K562 (cell line): ENCODE measurements around the gene CDC42EP5. TPM values are rescaled to one million over a fixed set of nuclear protein-coding genes. Genes with fewer than 3 reads are reported as not detected.
A peak's percentile ranks its signal among the peaks of the same experiment; 100 is the strongest.

ENCODE experiments used
- ATAC-seq: fragments of 200-7000 bp; cut with Tn5 transposase; 3 replicates; pipeline ENCODE4 v1.9.1; 2020; ENCODE audit warnings: moderate library complexity
- BruUV-seq: library from RNA; stranded (reverse); fragments of 400-500 nt; replicated peaks from 2 replicates; lab custom pipeline; 2021; lab: Mats Ljungman, UMichigan
- CTCF ChIA-PET: fragments of 300-600 bp; formaldehyde crosslinking; extraction: SDS; loops from one replicate; lab custom pipeline; 2021; ENCODE audit warnings: low intra/inter-chr PET ratio; lab: Yijun Ruan, JAX
- POLR2A ChIA-PET: fragments of 300-600, 350-650 bp; sonication (Branson Sonifier 250); formaldehyde crosslinking; extraction: SDS; loops from one replicate; lab custom pipeline; 2021; ENCODE audit warnings: antibody characterized with exemption, inconsistent platforms; lab: Yijun Ruan, JAX
- DNase-seq, 4 experiments: peaks; one replicate each; pipeline versions ENCODE4 v3.0.0 to v3.0.0-alpha.2; 2011 to 2018; ENCODE audit warnings: low spot score in 3 of 4, mixed read lengths in 3 of 4; ENCODE audit errors: extremely low read depth in 1 of 4
- FAIRE-seq: peaks from 2 replicates; lab custom pipeline; 2011; peaks lifted over from hg19 to GRCh38; lab: Jason Lieb, UNC
- H2AFZ ChIP-seq: 2 replicates; pipeline ENCODE4 v1.6.0; 2011; ENCODE audit warnings: low read depth, low read length, control low read depth, inconsistent platforms
- H3K27ac ChIP-seq: fragments of 200-600 bp; 3 replicates; pipeline ENCODE4 v1.8.0; 2011; ENCODE audit warnings: low read depth, mild to moderate bottlenecking, control low read depth, inconsistent platforms, low read length, moderate library complexity, mixed read lengths; ENCODE audit errors: extremely low read depth
- H3K27me3 ChIP-seq, 2 experiments: fragments of 300-600 bp in 1 of 2; 2 replicates in 1 of 2; 3 replicates in 1 of 2; pipeline versions ENCODE4 v1.6.0 to v1.8.0; 2011; ENCODE audit warnings: inconsistent platforms in 2 of 2, low read length in 2 of 2, mild to moderate bottlenecking in 1 of 2, mixed read lengths in 1 of 2, moderate library complexity in 1 of 2; ENCODE audit not compliant: control insufficient read depth in 2 of 2, insufficient read depth in 2 of 2
- H3K36me3 ChIP-seq: fragments of 300-600 bp; 3 replicates; pipeline ENCODE4 v1.8.0; 2011; ENCODE audit warnings: mild to moderate bottlenecking, low read length, inconsistent platforms; ENCODE audit not compliant: control insufficient read depth, insufficient read depth
- H3K4me1 ChIP-seq, 2 experiments: fragments of 200-600 bp in 1 of 2; replicated peaks in 1 of 2; 2 replicates in 1 of 2; 3 replicates in 1 of 2; pipeline versions ENCODE4 v1.5.1 to v1.8.0; 2011; ENCODE audit warnings: inconsistent platforms in 2 of 2, low read length in 2 of 2, mild to moderate bottlenecking in 1 of 2, mixed read lengths in 1 of 2, moderate library complexity in 1 of 2; ENCODE audit not compliant: control insufficient read depth in 2 of 2, insufficient read depth in 2 of 2
- H3K4me2 ChIP-seq: 2 replicates; pipeline ENCODE4 v1.6.1; 2011; ENCODE audit warnings: low read length, control low read depth, inconsistent platforms, mixed read lengths; ENCODE audit not compliant: insufficient read depth
- H3K4me3 ChIP-seq: fragments of 200-600 bp; sonication (generic), shearing (Covaris generic); 2 replicates; pipeline ENCODE4 v1.5.1; 2016; ENCODE audit warnings: control low read depth, inconsistent platforms
- H3K79me2 ChIP-seq: fragments of 200-600 bp; 3 replicates; pipeline ENCODE4 v1.8.0; 2011; ENCODE audit warnings: low read length, inconsistent platforms; ENCODE audit not compliant: control insufficient read depth, insufficient read depth
- H3K9ac ChIP-seq, 2 experiments: 2 replicates each; pipeline versions ENCODE4 v1.6.0 to v1.6.1; 2011; ENCODE audit warnings: low read depth in 2 of 2, low read length in 2 of 2, control low read depth in 1 of 2, inconsistent platforms in 1 of 2, mild to moderate bottlenecking in 1 of 2, mixed read lengths in 1 of 2; ENCODE audit not compliant: insufficient read depth in 1 of 2
- H3K9me1 ChIP-seq: one replicate; pipeline ENCODE4 v1.6.0; 2011; ENCODE audit warnings: inconsistent platforms, mild to moderate bottlenecking, low read length, moderate library complexity; ENCODE audit not compliant: control insufficient read depth, insufficient read depth
- H3K9me3 ChIP-seq: replicated peaks from 2 replicates; pipeline ENCODE4 v1.5.1; 2011; ENCODE audit warnings: low read depth, low read length, inconsistent platforms; ENCODE audit not compliant: control insufficient read depth, insufficient read depth
- H4K20me1 ChIP-seq: replicated peaks from 2 replicates; pipeline ENCODE4 v1.6.1; 2011; ENCODE audit warnings: low read length, inconsistent platforms, mixed read lengths; ENCODE audit not compliant: control insufficient read depth, insufficient read depth
- CBFB ChIP-seq: sonication (generic); formaldehyde crosslinking; IDR thresholded peaks from 2 replicates; pipeline ENCODE4 v1.4.0; 2020; ENCODE audit warnings: mild to moderate bottlenecking, missing genetic modification reagents
- GTF2E2 ChIP-seq: fragments of 200-800 bp; sonication (Bioruptor generic); IDR thresholded peaks from 2 replicates; pipeline ENCODE4 v1.6.1; 2016; ENCODE audit warnings: missing genetic modification characterization, missing compliant biosample characterization
- HMG20A ChIP-seq: fragments of 450-650 bp; formaldehyde crosslinking; conservative IDR thresholded peaks from 2 replicates; pipeline ENCODE4 v1.4.0; 2020; ENCODE audit warnings: mild to moderate bottlenecking, mixed read lengths
- NEUROD1 ChIP-seq: fragments of 150-350 bp; IDR thresholded peaks from 2 replicates; pipeline ENCODE4 v1.6.1; 2014; ENCODE audit warnings: borderline replicate concordance, low read length, low read depth; ENCODE audit not compliant: partially characterized antibody
- NRF1 ChIP-seq, 2 experiments: fragments of 450-650 bp; IDR thresholded peaks in 1 of 2; conservative IDR thresholded peaks in 1 of 2; 2 replicates each; pipeline ENCODE4 v1.6.1; 2014; ENCODE audit warnings: mild to moderate bottlenecking in 2 of 2
- PHF21A ChIP-seq: fragments of 450-650 bp; IDR thresholded peaks from 2 replicates; pipeline ENCODE4 v1.6.1; 2017; ENCODE audit warnings: low read depth, borderline replicate concordance
- POLR2G ChIP-seq: fragments of 200-400 bp; formaldehyde crosslinking; IDR thresholded peaks from 2 replicates; pipeline ENCODE4 v1.6.1; 2017; ENCODE audit warnings: low read depth, mild to moderate bottlenecking, antibody characterized with exemption, low read length, moderate library complexity
- RBFOX2 ChIP-seq: fragments of 200-400 bp; formaldehyde crosslinking; IDR thresholded peaks from 2 replicates; pipeline ENCODE4 v1.6.1; 2017; ENCODE audit warnings: low read depth, mild to moderate bottlenecking, low read length, moderate library complexity
- RBM25 ChIP-seq: fragments of 200-400 bp; formaldehyde crosslinking; IDR thresholded peaks from 2 replicates; pipeline ENCODE4 v1.6.1; 2018; ENCODE audit warnings: low read length, low read depth, moderate library complexity; ENCODE audit not compliant: severe bottlenecking
- VEZF1 ChIP-seq: fragments of 200-800 bp; sonication (Bioruptor generic); IDR thresholded peaks from 2 replicates; pipeline ENCODE4 v1.6.1; 2017; ENCODE audit warnings: missing genetic modification characterization, missing compliant biosample characterization
- ZNF174 ChIP-seq: fragments of 250-450 bp; sonication (Bioruptor Pico); IDR thresholded peaks from 2 replicates; pipeline ENCODE4 v1.4.0; 2020; ENCODE audit warnings: mild to moderate bottlenecking
- WGBS: fragments of 100-300 bp; shearing (Covaris generic); methylation state at CpG from one replicate; pipeline ENCODE4 v1.1.6; 2016; ENCODE audit warnings: low coverage, mixed read lengths; ENCODE audit not compliant: insufficient coverage; ENCODE audit errors: missing lambda C conversion rate; 5-methylcytosine and 5-hydroxymethylcytosine counted together
- in situ Hi-C: fragments of 300-500 bp; cut with MboI; formaldehyde crosslinking; loops from 4 replicates; pipeline ENCODE4 v1.15.0; 2018; ENCODE audit warnings: inconsistent platforms, mixed read lengths
- intact Hi-C: fragments of 100-400 bp; cut with micrococcal nuclease; formaldehyde crosslinking; loops from 2 replicates; pipeline ENCODE4 v1.14.2; 2022
- polyA plus RNA-seq, 8 experiments: library from polyadenylated mRNA; depleted of rRNA in 4 of 8; stranded (reverse) in 5 of 8; unstranded in 3 of 8; fragments of >200 nt; fragmentation: Nextera tagmentation in 2 of 8; fragmentation: Illumina TruSeq in 1 of 8; extraction: Ambion mirVana in 2 of 8; extraction: Trizol in 1 of 8; gene quantifications; 2 replicates each; pipeline versions ENCODE4 v1.2.1 to v1.2.3, GENCODE V29; 2011 to 2014; ENCODE audit warnings: inconsistent platforms in 1 of 8, missing spikeins in 1 of 8
- total RNA-seq, 7 experiments: library from RNA; depleted of rRNA in 6 of 7; stranded (reverse); fragments of >200 nt in 6 of 7; fragmentation: Illumina TruSeq in 2 of 7; extraction: Trizol in 2 of 7; gene quantifications; 2 replicates each; pipeline versions ENCODE4 v1.2.1 to v1.2.3, GENCODE V29; 2011 to 2021; ENCODE audit warnings: low replicate concordance in 1 of 7
- TF ChIP-seq, protein P1 (sequence below): sonication (generic); formaldehyde crosslinking; IDR thresholded peaks from 2 replicates; pipeline ENCODE4 v1.8.0; 2022; ENCODE audit warnings: mild to moderate bottlenecking, missing genetic modification reagents, borderline replicate concordance

CDC42EP5 gene
- total and polyA plus RNA-seq, 9 of the 15 experiments (the other 6 are each of a cell fraction or from before 2014, with no cell fraction given), result 0.15 to 0.38 TPM; not detected in 7

DNA sequence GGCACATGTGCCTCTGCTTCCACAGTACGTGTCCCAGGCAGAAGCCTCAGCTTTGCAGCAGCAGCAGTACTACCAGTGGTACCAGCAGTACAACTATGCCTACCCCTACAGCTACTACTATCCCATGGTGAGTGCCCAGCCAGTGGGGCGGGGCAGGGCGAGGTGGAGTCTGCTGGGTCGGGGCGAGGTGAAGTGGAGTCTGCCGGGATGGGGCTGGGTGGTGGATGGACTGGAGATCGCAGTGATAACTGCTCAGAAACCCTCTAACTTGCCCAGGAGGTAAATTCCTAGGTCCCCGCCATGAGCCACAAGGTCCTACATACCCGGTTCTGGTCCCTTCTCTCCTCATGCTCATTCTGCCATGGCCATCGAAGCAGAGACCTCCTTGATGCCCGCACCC, 20.5 kb downstream of the CDC42EP5 start:
- DNase-seq, result no peak
- H4K20me1 ChIP-seq, result peaks cover 28% of the 10 kb centered on the region
- ChIA-PET POLR2A (interaction anchor here (3.4 kb wide), 1 partner anchor 10 kb away, joined by 34 read pairs; the partner anchor contains the start of gene LENG9), CTCF (no interaction called here)
- H3K79me2 ChIP-seq, result peaks cover 67% of the 10 kb centered on the region
- no peaks in the 10 kb centered on the region for H3K27me3 ChIP-seq
- H3K9me3 ChIP-seq, result no peaks in the 10 kb centered on the region
- no TSS peak for BruUV-seq
- FAIRE-seq, result no peak
- H3K9ac ChIP-seq, result peak overlapping the region in 1 of 2 experiments; percentile 33; a peak in 1 of 4 replicates
- no peak overlapping the region for H3K27ac ChIP-seq
- H3K4me3 ChIP-seq, result no peak overlapping the region
- TF ChIP-seq PHF21A, result no peak
- TF ChIP-seq POLR2G, result 0 out of 2 replicates have a peak, but pooled peaks have one; percentile 14
- H3K9me1 ChIP-seq, result peaks cover 12% of the 10 kb centered on the region
- no peak for ATAC-seq
- H2AFZ ChIP-seq, result no peak overlapping the region
- peaks cover 73% of the 10 kb centered on the region for H3K36me3 ChIP-seq
- peaks cover 11 to 38% of the 10 kb centered on the region in 2 experiments; a peak in 4 of 5 replicates for H3K4me1 ChIP-seq
- no peak overlapping the region for H3K4me2 ChIP-seq
- intact Hi-C loops, result no loop called here
- 95% methylated on average over 9 of the region's 11 CpGs for WGBS
- in situ Hi-C loops, result no loop called here

DNA sequence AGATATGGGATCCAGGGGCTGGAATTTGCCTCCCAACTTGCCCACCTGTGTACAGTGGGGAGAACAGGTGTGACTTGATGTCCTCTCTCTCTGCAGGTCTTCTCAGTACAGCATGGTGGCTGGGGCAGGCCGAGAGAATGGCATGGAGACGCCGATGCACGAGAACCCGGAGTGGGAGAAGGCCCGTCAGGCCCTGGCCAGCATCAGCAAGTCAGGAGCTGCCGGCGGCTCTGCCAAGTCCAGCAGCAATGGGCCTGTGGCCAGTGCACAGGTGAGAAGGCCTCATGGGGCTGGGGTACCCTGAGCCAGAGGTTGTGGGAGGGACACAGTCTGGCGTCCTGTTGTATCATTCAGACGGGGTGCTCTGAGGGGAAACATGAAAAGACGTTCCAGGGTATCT, 21.1 kb downstream of the CDC42EP5 start:
- Histone ChIP-seq H3K27me3 (no peaks in the 10 kb centered on the region), H3K36me3 (peaks cover 70% of the 10 kb centered on the region), H3K9me3 (no peaks in the 10 kb centered on the region), H3K9ac (no peak overlapping the region; a peak in 1 of 4 replicates), H2AFZ (no peak overlapping the region), H3K4me1 (peaks cover 15 to 38% of the 10 kb centered on the region in 2 experiments; a peak in 4 of 5 replicates), H3K4me2 (no peak overlapping the region), H3K9me1 (peaks cover 12% of the 10 kb centered on the region), H3K79me2 (peaks cover 73% of the 10 kb centered on the region)
- ATAC-seq (no peak), FAIRE-seq (no peak)
- ChIA-PET CTCF (no interaction called here), POLR2A (no interaction called here)
- no TSS peak for BruUV-seq
- 94% methylated on average over 11 of the region's 11 CpGs for WGBS
- intact Hi-C loops, result no loop called here
- in situ Hi-C loops, result no loop called here
- peak; percentile 43 for TF ChIP-seq RBFOX2
- TF ChIP-seq GTF2E2, result no peak
- 0 out of 2 replicates have a peak, but pooled peaks have one; percentile 22 for TF ChIP-seq POLR2G
- TF ChIP-seq, protein P1, sequence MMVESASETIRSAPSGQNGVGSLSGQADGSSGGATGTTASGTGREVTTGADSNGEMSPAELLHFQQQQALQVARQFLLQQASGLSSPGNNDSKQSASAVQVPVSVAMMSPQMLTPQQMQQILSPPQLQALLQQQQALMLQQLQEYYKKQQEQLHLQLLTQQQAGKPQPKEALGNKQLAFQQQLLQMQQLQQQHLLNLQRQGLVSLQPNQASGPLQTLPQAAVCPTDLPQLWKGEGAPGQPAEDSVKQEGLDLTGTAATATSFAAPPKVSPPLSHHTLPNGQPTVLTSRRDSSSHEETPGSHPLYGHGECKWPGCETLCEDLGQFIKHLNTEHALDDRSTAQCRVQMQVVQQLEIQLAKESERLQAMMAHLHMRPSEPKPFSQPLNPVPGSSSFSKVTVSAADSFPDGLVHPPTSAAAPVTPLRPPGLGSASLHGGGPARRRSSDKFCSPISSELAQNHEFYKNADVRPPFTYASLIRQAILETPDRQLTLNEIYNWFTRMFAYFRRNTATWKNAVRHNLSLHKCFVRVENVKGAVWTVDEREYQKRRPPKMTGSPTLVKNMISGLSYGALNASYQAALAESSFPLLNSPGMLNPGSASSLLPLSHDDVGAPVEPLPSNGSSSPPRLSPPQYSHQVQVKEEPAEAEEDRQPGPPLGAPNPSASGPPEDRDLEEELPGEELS (CRISPR knock-in tag), result no peak
- TF ChIP-seq NEUROD1, result no peak
- no peak for TF ChIP-seq NRF1 (conservative IDR thresholded peaks at IDR 0.05 in 1 of 2, IDR thresholded peaks at IDR 0.05 in 1 of 2)
- no peak for TF ChIP-seq VEZF1 (CRISPR knock-in tag)
- no peak for TF ChIP-seq HMG20A (CRISPR knock-in tag)
- TF ChIP-seq ZNF174 (CRISPR knock-in tag), result no peak
- no peak for TF ChIP-seq RBM25
- TF ChIP-seq CBFB (CRISPR knock-in tag), result no peak
- TF ChIP-seq, all 486 proteins: peak for 2
- H4K20me1 ChIP-seq, result peaks cover 28% of the 10 kb centered on the region
- DNase-seq, result no peak
- no peak overlapping the region for H3K4me3 ChIP-seq
- H3K27ac ChIP-seq, result no peak overlapping the region
